Lung (tissue), 12 donors: ENCODE data around the gene PSMA7. TPM values are rescaled to one million over a fixed set of nuclear protein-coding genes. Genes with fewer than 3 reads are reported as not detected.

Experiments used
- ATAC-seq: fragments of 200-7000 bp; cut with Tn5 transposase; one replicate; pipeline ENCODE4 v1.9.1; 2020; ENCODE audit warnings: moderate number of reproducible peaks; ENCODE audit not compliant: insufficient read depth, low FRiP score
- DNase-seq, 3 donors: peaks; one replicate each; pipeline ENCODE4 v3.0.0-alpha.2; 2013 to 2017
- H3K27ac ChIP-seq, 2 donors: one replicate each; pipeline ENCODE4 v1.5.1; 2013; ENCODE audit warnings: mild to moderate bottlenecking in 2 of 2, moderate library complexity in 2 of 2, control low read depth in 1 of 2, inconsistent platforms in 1 of 2, low read depth in 1 of 2, low read length in 1 of 2
- H3K27me3 ChIP-seq, 3 donors: one replicate each; pipeline ENCODE4 v1.5.1; 2013; ENCODE audit warnings: low read length in 2 of 3; ENCODE audit not compliant: control insufficient read depth in 3 of 3, insufficient read depth in 3 of 3
- H3K36me3 ChIP-seq, 4 donors: one replicate each; pipeline ENCODE4 v1.5.1; 2013; ENCODE audit warnings: low read length in 4 of 4, mild to moderate bottlenecking in 1 of 4, moderate library complexity in 1 of 4; ENCODE audit not compliant: control insufficient read depth in 4 of 4, insufficient read depth in 4 of 4
- H3K4me1 ChIP-seq, 5 donors: one replicate each; pipeline ENCODE4 v1.5.1; 2013; ENCODE audit warnings: low read length in 5 of 5, mild to moderate bottlenecking in 2 of 5, moderate library complexity in 1 of 5; ENCODE audit not compliant: control insufficient read depth in 5 of 5, insufficient read depth in 5 of 5
- H3K4me3 ChIP-seq: one replicate; pipeline ENCODE4 v1.5.1; 2013; ENCODE audit warnings: mild to moderate bottlenecking, control low read depth, moderate library complexity
- H3K9ac ChIP-seq, 2 donors: one replicate each; pipeline ENCODE4 v1.5.1; 2013; ENCODE audit warnings: low read length in 2 of 2, control low read depth in 1 of 2; ENCODE audit not compliant: insufficient read depth in 1 of 2
- H3K9me3 ChIP-seq, 4 donors: one replicate each; pipeline ENCODE4 v1.5.1; 2013; ENCODE audit warnings: low read length in 3 of 4, mild to moderate bottlenecking in 1 of 4, moderate library complexity in 1 of 4; ENCODE audit not compliant: control insufficient read depth in 4 of 4, insufficient read depth in 3 of 4
- CTCF ChIP-seq: IDR thresholded peaks from 2 replicates; pipeline ENCODE4 v1.5.1; 2012; ENCODE audit warnings: mild to moderate bottlenecking; ENCODE audit errors: control extremely low read depth, extremely low read depth
- WGBS, 2 donors: extraction: QIAGEN DNeasy Blood & Tissue Kit; methylation state at CpG; one replicate each; pipeline ENCODE4 v1.1.7; 2013; 5-methylcytosine and 5-hydroxymethylcytosine counted together
- polyA plus RNA-seq, 2 donors: library from polyadenylated mRNA; stranded (reverse); fragments of 200-250 nt; gene quantifications; one replicate each; pipeline ENCODE4 v1.2.1, GENCODE V29; 2013
- total RNA-seq, 2 donors: library from RNA; depleted of rRNA in 1 of 2; stranded (reverse); fragments of >200 nt in 1 of 2; gene quantifications; one replicate each; pipeline ENCODE4 v1.2.1, GENCODE V29; 2014 to 2021
- donor health status: control.
- donor health status: control.
- donor health status: Bipolar disorder and iron deficiency.
- donor health status: healthy.
- donor health status: DM: yes; HTN: yes; CAD: no.

PSMA7 gene
- total and polyA plus RNA-seq, 4 donors: 100 to 478 (median 258) TPM

GRCh38 chr20:62120990-62121775 is 22.0 kb downstream of the PSMA7 start:
- DNase-seq (no peak), ATAC-seq (no peak)
- TF ChIP-seq CTCF: no peak
- H3K9me3 ChIP-seq: peaks cover 0 to 8% (median 0%) of the 10 kb centered on the region in 4 donors
- H3K27ac ChIP-seq: peak overlapping the region; percentile 94 to 98
- H3K36me3 ChIP-seq: peaks cover 3 to 12% (median 11%) of the 10 kb centered on the region in 4 donors
- 19 to 20% methylated on average over 45 of the region's 45 CpGs for WGBS, 2 donors
- peaks cover 0 to 12% (median 6%) of the 10 kb centered on the region in 5 donors for H3K4me1 ChIP-seq
- peak overlapping the region; percentile 25 to 61 for H3K9ac ChIP-seq
- H3K4me3 ChIP-seq: peak overlapping the region; percentile 57
- H3K27me3 ChIP-seq: peaks cover 0 to 20% (median 7%) of the 10 kb centered on the region in 3 donors

- ATAC-seq: no peak
- Histone ChIP-seq H3K27me3 (peaks cover 0 to 20% (median 9%) of the 10 kb centered on the region in 3 donors), H3K36me3 (peaks cover 2 to 8% (median 5%) of the 10 kb centered on the region in 4 donors), H3K9me3 (peaks cover 0 to 8% (median 0%) of the 10 kb centered on the region in 4 donors), H3K4me1 (peaks cover 0 to 12% (median 6%) of the 10 kb centered on the region in 5 donors), H3K4me3 (no peak overlapping the region), H3K27ac (peak overlapping the region; percentile 47 to 98), H3K9ac (no peak overlapping the region)
- TF ChIP-seq CTCF: no peak
- DNase-seq: no peak
- 95 to 98% methylated on average over 5 of the region's 5 CpGs for WGBS, 2 donors
Measured at GRCh38 chr20:62120365-62120762, 22.8 kb downstream of the PSMA7 start.

GRCh38 chr20:62119591-62120364 is 23.4 kb downstream of the PSMA7 start:
- DNase-seq (peak in 1 of 3 donors; percentile 18), ATAC-seq (no peak)
- WGBS, 2 donors: 67 to 79% methylated on average over 10 of the region's 10 CpGs
- no peak for TF ChIP-seq CTCF
- Histone ChIP-seq H3K36me3 (peaks cover 0 to 5% (median 2%) of the 10 kb centered on the region in 4 donors), H3K9ac (no peak overlapping the region), H3K4me1 (peaks cover 0 to 12% (median 6%) of the 10 kb centered on the region in 5 donors), H3K4me3 (no peak overlapping the region), H3K27me3 (peaks cover 0 to 20% (median 9%) of the 10 kb centered on the region in 3 donors), H3K27ac (peak overlapping the region; percentile 47 to 82), H3K9me3 (peaks cover 0 to 11% (median 0%) of the 10 kb centered on the region in 4 donors)
